Testis (tissue), 2 donors: Measurements from ENCODE around the gene S100A10.

Experiments
- POLR2A ChIP-seq: fragments of 450-650 bp; IDR thresholded peaks from one replicate; pipeline ENCODE4 v1.6.1; 2017; ENCODE audit warnings: antibody characterized with exemption, mild to moderate bottlenecking, moderate library complexity
- TF ChIP-seq, protein P1 (sequence below), 3 experiments: fragments of 450-650 bp in 2 of 3; fragments of 200-600 bp in 1 of 3; sonication (generic) in 1 of 3; IDR thresholded peaks; one replicate each; pipeline ENCODE4 v1.5.1; 2016 to 2019; ENCODE audit warnings: antibody characterized with exemption in 3 of 3, mild to moderate bottlenecking in 2 of 3, moderate library complexity in 1 of 3

DNA sequence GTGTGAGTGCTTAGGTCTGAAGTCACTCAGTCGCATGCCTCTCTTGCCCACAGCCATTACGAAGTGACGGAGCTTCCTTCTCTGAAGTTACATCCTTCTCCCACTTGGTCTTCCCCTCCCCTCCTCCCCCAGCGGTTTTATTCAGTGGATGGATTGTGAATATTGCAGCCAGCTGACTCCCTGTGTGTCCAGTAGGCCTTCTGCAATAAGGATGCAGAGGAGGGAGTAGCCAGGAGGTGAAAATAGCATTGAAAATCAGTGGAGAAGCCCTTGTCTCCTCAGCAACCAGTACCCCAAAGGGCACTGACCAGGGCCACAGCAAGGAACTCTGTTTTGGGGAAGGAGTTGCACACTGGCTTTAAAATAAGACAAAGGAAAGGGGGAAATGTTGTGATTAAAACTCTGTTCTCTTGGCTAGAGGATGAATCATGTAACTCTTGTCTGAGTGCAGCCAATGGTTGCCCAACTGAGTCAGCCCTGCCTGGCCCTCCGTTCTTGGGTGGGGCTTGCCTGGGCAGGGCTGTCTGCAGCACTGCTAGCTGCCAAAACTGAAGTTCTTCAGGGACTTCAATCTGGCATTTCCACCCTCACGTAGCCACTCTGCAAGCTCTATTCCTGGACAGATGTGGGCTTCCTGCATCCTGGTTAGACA lies 4.3 kb downstream of the S100A10 start:
- TF ChIP-seq, protein P1, sequence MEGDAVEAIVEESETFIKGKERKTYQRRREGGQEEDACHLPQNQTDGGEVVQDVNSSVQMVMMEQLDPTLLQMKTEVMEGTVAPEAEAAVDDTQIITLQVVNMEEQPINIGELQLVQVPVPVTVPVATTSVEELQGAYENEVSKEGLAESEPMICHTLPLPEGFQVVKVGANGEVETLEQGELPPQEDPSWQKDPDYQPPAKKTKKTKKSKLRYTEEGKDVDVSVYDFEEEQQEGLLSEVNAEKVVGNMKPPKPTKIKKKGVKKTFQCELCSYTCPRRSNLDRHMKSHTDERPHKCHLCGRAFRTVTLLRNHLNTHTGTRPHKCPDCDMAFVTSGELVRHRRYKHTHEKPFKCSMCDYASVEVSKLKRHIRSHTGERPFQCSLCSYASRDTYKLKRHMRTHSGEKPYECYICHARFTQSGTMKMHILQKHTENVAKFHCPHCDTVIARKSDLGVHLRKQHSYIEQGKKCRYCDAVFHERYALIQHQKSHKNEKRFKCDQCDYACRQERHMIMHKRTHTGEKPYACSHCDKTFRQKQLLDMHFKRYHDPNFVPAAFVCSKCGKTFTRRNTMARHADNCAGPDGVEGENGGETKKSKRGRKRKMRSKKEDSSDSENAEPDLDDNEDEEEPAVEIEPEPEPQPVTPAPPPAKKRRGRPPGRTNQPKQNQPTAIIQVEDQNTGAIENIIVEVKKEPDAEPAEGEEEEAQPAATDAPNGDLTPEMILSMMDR (IDR thresholded peaks at IDR 0.05) = no peak
- no peak for TF ChIP-seq POLR2A
